HG03060 (cell line): ENCODE measurements around the gene ASGR2.
"Not testable (repeated sequence)": the region's sequence is repeated elsewhere in the genome, so short reads cannot be mapped to it uniquely, and the experiment has no call there.

Experiments
- ATAC-seq: cut with Tn5 transposase; IDR thresholded peaks from one replicate; pipeline ENCODE4 v1.9.1; 2021; ENCODE audit warnings: low read depth, moderate number of reproducible peaks; ENCODE audit not compliant: unreplicated experiment

ASGR2 gene

GRCh38 chr17:7126386-7126785, 11.8 kb upstream of the ASGR2 start:
- not testable (repeated sequence) for ATAC-seq

GRCh38 chr17:7124923-7125322, 10.3 kb upstream of the ASGR2 start:
- no peak for ATAC-seq

GRCh38 chr17:7123844-7124243, 9.2 kb upstream of the ASGR2 start:
- ATAC-seq: no peak

GRCh38 chr17:7122381-7122780, 7.8 kb upstream of the ASGR2 start:
- ATAC-seq: no peak

GRCh38 chr17:7120635-7121034, 6.0 kb upstream of the ASGR2 start:
- not testable (repeated sequence) for ATAC-seq

GRCh38 chr17:7120123-7120522, 5.5 kb upstream of the ASGR2 start:
- no peak for ATAC-seq

GRCh38 chr17:7119314-7119713, 4.7 kb upstream of the ASGR2 start:
- no peak for ATAC-seq

GRCh38 chr17:7114875-7115614, 423 bp upstream of the ASGR2 start:
- ATAC-seq: no peak

GRCh38 chr17:7113273-7114071, 1.1 kb downstream of the ASGR2 start:
- ATAC-seq: no peak

GRCh38 chr17:7112510-7113108, 2.0 kb downstream of the ASGR2 start:
- ATAC-seq: no peak

- ATAC-seq: no peak
Measured at GRCh38 chr17:7111784-7112509, 2.7 kb downstream of the ASGR2 start.

- no peak for ATAC-seq
Measured at GRCh38 chr17:7110617-7111306, 3.9 kb downstream of the ASGR2 start.

- ATAC-seq: no peak
Measured at GRCh38 chr17:7109461-7110322, 4.9 kb downstream of the ASGR2 start.

GRCh38 chr17:7108981-7109380, 5.6 kb downstream of the ASGR2 start:
- ATAC-seq: no peak

GRCh38 chr17:7108560-7108925, 6.1 kb downstream of the ASGR2 start:
- no peak for ATAC-seq

GRCh38 chr17:7107795-7108559, 6.6 kb downstream of the ASGR2 start:
- ATAC-seq: no peak

- ATAC-seq: no peak
Measured at GRCh38 chr17:7107012-7107754, 7.4 kb downstream of the ASGR2 start.

GRCh38 chr17:7102421-7102820, 12.2 kb downstream of the ASGR2 start:
- no peak for ATAC-seq
